Gastrocnemius medialis (tissue), 4 donors: ENCODE data around the gene TLL2. TPM values are rescaled to one million over a fixed set of nuclear protein-coding genes. Genes with fewer than 3 reads are reported as not detected.

ENCODE experiments used
- ATAC-seq, 2 donors: fragments of 150-250 bp; one replicate each; pipeline ENCODE4 v1.9.1; 2016
- DNase-seq, 2 donors: peaks; one replicate each; pipeline ENCODE4 v3.0.0-alpha.2; 2019
- H3K27ac ChIP-seq, 4 donors: fragments of 200-600 bp; sonication (generic); 1 replicate in 1 of 4; 2 replicates in 3 of 4; pipeline ENCODE4 v1.5.1; 2016 to 2018; ENCODE audit warnings: mild to moderate bottlenecking in 2 of 4, moderate library complexity in 1 of 4
- H3K27me3 ChIP-seq, 3 donors: fragments of 200-600 bp; sonication (generic) in 2 of 3; 1 replicate in 1 of 3; 2 replicates in 2 of 3; pipeline versions ENCODE4 v1.5.1 to v1.6.0; 2016 to 2019; ENCODE audit warnings: mild to moderate bottlenecking in 1 of 3, moderate library complexity in 1 of 3
- H3K36me3 ChIP-seq, 2 donors: fragments of 200-600 bp; sonication (generic) in 1 of 2; one replicate each; pipeline ENCODE4 v1.5.1; 2017 to 2018
- H3K4me1 ChIP-seq, 2 donors: fragments of 200-600 bp; sonication (generic) in 1 of 2; one replicate each; pipeline ENCODE4 v1.5.1; 2016 to 2017; ENCODE audit warnings: mild to moderate bottlenecking in 2 of 2
- H3K4me3 ChIP-seq, 4 donors: fragments of 200-600 bp; sonication (generic) in 3 of 4; 1 replicate in 1 of 4; 2 replicates in 3 of 4; pipeline ENCODE4 v1.5.1; 2016 to 2019; ENCODE audit warnings: mild to moderate bottlenecking in 2 of 4
- H3K9me3 ChIP-seq, 3 donors: fragments of 200-600 bp; sonication (generic) in 2 of 3; 1 replicate in 1 of 3; 2 replicates in 2 of 3; pipeline ENCODE4 v1.5.1; 2016 to 2019
- CTCF ChIP-seq, 5 experiments: fragments of 450-650 bp in 3 of 5; fragments of 200-600 bp in 2 of 5; sonication (generic) in 2 of 5; IDR thresholded peaks in 4 of 5; conservative IDR thresholded peaks in 1 of 5; 1 replicate in 4 of 5; 2 replicates in 1 of 5; pipeline ENCODE4 v1.5.1; 2016 to 2019; ENCODE audit warnings: antibody characterized with exemption in 5 of 5, mild to moderate bottlenecking in 3 of 5, moderate library complexity in 3 of 5
- POLR2A ChIP-seq, 2 donors: fragments of 450-650 bp; IDR thresholded peaks; one replicate each; pipeline ENCODE4 v1.6.1; 2017; ENCODE audit warnings: antibody characterized with exemption in 2 of 2, mild to moderate bottlenecking in 2 of 2, moderate library complexity in 2 of 2
- in situ Hi-C, 4 donors: fragments of 200-750 bp; cut with MboI; loops; one replicate each; pipeline versions ENCODE4 v1.15.0 to v1.8.0; 2017; ENCODE audit warnings: low sequenced_read_pairs in 4 of 4
- intact Hi-C: fragments of 100-400 bp; cut with DNase I; formaldehyde crosslinking; loops from one replicate; pipeline ENCODE4 v1.15.1; 2023; ENCODE audit warnings: low total_unique reads
- total RNA-seq, 4 donors: library from RNA; depleted of rRNA; stranded (reverse); fragments of >200 nt; gene quantifications; one replicate each; pipeline versions ENCODE4 v1.1.0 to v1.2.3, GENCODE V29; 2016

Gene TLL2
- total RNA-seq, 4 donors from 2014 or later, result 0.10 to 1.0 (median 0.44) TPM; not detected in 1

- in situ Hi-C loops, result no loop called here
Observed at GRCh38 chr10:96441987-96442643, 71.6 kb downstream of the TLL2 start.

DNA sequence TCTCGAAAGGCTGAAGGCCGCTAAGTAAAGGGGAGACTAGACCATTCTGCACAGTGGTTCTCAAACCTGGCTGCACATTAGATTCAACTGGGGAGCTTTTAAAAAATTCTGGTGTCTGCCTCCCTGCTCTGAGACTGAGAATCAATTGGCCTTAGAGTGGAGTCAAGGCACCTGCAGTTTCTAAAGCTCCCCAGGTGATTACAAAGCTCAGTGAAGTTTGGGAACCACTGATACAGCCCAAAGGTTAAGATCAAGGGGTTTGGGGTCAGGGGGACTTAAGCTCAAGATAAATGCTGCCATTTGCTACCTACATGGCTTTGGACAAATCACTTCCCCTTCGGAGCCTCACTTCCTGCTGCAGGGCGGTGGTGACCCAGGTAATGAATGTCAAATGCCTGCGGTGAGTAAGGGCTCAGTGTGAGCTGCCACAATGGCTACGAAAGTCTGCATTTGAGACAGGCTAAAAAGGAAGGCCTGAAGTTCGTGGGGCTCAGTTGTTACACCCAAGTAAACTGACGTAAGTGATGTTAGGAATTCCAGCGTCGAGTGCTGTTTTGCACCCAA is 72.3 kb downstream of the TLL2 start:
- DNase-seq (no peak), ATAC-seq (no peak)
- in situ Hi-C loops (no loop called here), intact Hi-C loops (no loop called here)
- no peaks in the 10 kb centered on the region for H3K27me3 ChIP-seq
- H3K4me1 ChIP-seq, result no peaks in the 10 kb centered on the region
- no peaks in the 10 kb centered on the region for H3K36me3 ChIP-seq
- H3K27ac ChIP-seq, result no peak overlapping the region
- no peak for TF ChIP-seq CTCF (IDR thresholded peaks at IDR 0.05 in 4 of 5, conservative IDR thresholded peaks at IDR 0.05 in 1 of 5)
- TF ChIP-seq POLR2A (IDR thresholded peaks at IDR 0.05), result no peak
- no peaks in the 10 kb centered on the region for H3K9me3 ChIP-seq
- no peak overlapping the region for H3K4me3 ChIP-seq

More at GRCh38 chr10:96441987-96442643, 71.6 kb downstream of the TLL2 start:
- H3K27ac ChIP-seq, result no peak overlapping the region
- no peak for TF ChIP-seq CTCF (IDR thresholded peaks at IDR 0.05 in 4 of 5, conservative IDR thresholded peaks at IDR 0.05 in 1 of 5)
- no peak for TF ChIP-seq POLR2A (IDR thresholded peaks at IDR 0.05)
- no peaks in the 10 kb centered on the region for H3K27me3 ChIP-seq
- intact Hi-C loops, result no loop called here
- no peaks in the 10 kb centered on the region for H3K36me3 ChIP-seq
- H3K9me3 ChIP-seq, result no peaks in the 10 kb centered on the region
- DNase-seq (no peak), ATAC-seq (no peak)
- no peak overlapping the region for H3K4me3 ChIP-seq
- no peaks in the 10 kb centered on the region for H3K4me1 ChIP-seq

DNA sequence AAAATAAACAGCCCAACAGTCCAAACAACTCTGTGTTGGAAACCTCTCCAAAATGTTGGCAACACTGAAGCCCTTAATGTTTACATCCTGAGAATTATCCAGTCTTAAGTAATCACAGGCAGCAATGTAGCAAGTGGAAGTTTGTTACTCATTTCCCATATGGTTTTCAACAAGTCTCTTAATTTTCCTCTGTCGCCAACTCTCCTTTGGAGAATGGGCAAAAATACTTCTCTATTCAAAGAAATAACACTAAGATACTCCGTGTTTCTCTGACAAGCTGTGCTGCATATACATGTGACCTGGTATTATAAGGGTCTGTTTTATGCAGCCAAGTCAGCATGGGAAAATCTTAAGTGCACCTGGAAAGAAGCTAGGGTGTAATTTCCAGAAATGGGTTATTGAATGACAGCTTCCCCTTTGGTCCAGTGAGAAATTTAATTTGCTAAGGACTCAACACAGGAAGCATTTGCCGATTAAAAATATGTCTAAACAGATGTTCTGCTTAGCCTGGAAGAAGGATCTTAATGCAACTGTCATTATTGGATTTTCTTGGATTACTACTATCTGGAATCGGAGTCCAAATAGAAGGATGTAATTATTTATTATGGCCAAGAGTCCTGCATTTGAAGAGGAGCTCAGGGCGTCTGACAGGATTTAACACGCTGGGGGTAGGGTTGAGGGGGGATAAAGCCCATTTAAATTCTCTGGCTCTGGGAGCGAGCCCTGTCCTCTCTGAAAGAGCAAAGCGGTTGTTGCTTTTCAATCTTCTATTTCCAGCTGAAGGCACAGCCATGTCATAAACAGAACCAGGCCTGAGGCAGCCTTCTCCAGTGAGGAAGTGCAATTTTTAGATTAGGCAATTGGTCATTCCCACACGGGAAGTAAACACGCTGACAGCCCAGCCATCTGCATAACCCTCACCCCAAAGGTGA is 73.1 kb downstream of the TLL2 start:
- H3K36me3 ChIP-seq, result no peaks in the 10 kb centered on the region
- intact Hi-C loops, result no loop called here

DNA sequence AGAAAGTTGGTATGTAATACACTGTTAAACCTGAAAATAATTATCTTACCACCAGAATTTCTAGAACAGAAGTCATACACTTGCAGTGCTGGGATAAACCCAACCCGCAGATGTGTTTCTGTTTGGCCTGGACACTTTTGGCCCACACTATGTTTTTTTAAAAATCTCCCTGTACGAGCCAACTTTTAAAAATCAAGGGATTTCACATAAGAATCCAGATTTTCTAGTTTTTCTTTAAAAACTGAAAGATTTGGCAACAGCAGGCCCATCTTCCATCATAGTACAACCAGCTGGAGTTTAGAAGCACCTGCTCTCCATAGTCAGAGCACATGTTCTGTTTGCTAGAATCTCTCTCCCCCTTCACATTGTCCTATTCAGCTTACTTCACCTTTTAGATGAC is 74.0 kb downstream of the TLL2 start:
- in situ Hi-C loops (no loop called here), intact Hi-C loops (no loop called here)
- Histone ChIP-seq H3K9me3 (no peaks in the 10 kb centered on the region), H3K4me1 (no peaks in the 10 kb centered on the region), H3K27ac (no peak overlapping the region), H3K36me3 (no peaks in the 10 kb centered on the region), H3K4me3 (no peak overlapping the region), H3K27me3 (no peaks in the 10 kb centered on the region)
- ATAC-seq, result no peak
- no peak for TF ChIP-seq CTCF (IDR thresholded peaks at IDR 0.05 in 4 of 5, conservative IDR thresholded peaks at IDR 0.05 in 1 of 5)
- no peak for TF ChIP-seq POLR2A (IDR thresholded peaks at IDR 0.05)
- DNase-seq, result no peak

More for the DNA sequence above, 73.1 kb downstream of the TLL2 start:
- no peak overlapping the region for H3K27ac ChIP-seq
- DNase-seq (no peak), ATAC-seq (no peak)
- TF ChIP-seq CTCF (IDR thresholded peaks at IDR 0.05 in 4 of 5, conservative IDR thresholded peaks at IDR 0.05 in 1 of 5) (no peak), POLR2A (IDR thresholded peaks at IDR 0.05) (no peak)
- no peaks in the 10 kb centered on the region for H3K4me1 ChIP-seq
- no peaks in the 10 kb centered on the region for H3K27me3 ChIP-seq
- in situ Hi-C loops, result no loop called here
- H3K4me3 ChIP-seq, result no peak overlapping the region
- H3K9me3 ChIP-seq, result no peaks in the 10 kb centered on the region
